Endothelial cell of umbilical vein (primary cell): ENCODE measurements around the gene VGLL4. TPM values are rescaled to one million over a fixed set of nuclear protein-coding genes. Genes with fewer than 3 reads are reported as not detected.

Source experiments
- BruUV-seq: library from RNA; stranded (reverse); fragments of 400-500 nt; replicated peaks from 2 replicates; lab custom pipeline; 2021; lab: Mats Ljungman, UMichigan
- CTCF ChIA-PET: fragments of 300-600, 350-600 bp; sonication (Branson Sonifier 250); formaldehyde crosslinking; loops from one replicate; lab custom pipeline; 2021; ENCODE audit warnings: antibody characterized with exemption, inconsistent platforms; lab: Charles Lee
- POLR2A ChIA-PET: fragments of 300-600, 350-600 bp; sonication (Branson Sonifier 250); formaldehyde crosslinking; loops from one replicate; lab custom pipeline; 2021; ENCODE audit warnings: antibody characterized with exemption, inconsistent platforms; lab: Charles Lee
- DNase-seq: peaks from one replicate; pipeline ENCODE4 v3.0.0-alpha.2; 2011; ENCODE audit warnings: low read depth, low spot score
- FAIRE-seq: peaks from 2 replicates; lab custom pipeline; 2011; peaks lifted over from hg19 to GRCh38; lab: Jason Lieb, UNC
- H2AFZ ChIP-seq: 2 replicates; pipeline ENCODE4 v1.6.0; 2012; ENCODE audit warnings: low read depth, low read length, control low read depth, inconsistent platforms
- H3K27ac ChIP-seq: 2 replicates; pipeline ENCODE4 v1.5.1; 2011; ENCODE audit warnings: low read depth, mild to moderate bottlenecking, control low read depth, low read length, moderate library complexity; ENCODE audit not compliant: insufficient read depth
- H3K27me3 ChIP-seq, 2 experiments: 2 replicates each; pipeline versions ENCODE4 v1.6.0 to v1.6.1; 2011; ENCODE audit warnings: low read length in 2 of 2, mixed read lengths in 1 of 2; ENCODE audit not compliant: control insufficient read depth in 2 of 2, insufficient read depth in 2 of 2
- H3K36me3 ChIP-seq, 2 experiments: 2 replicates in 1 of 2; 3 replicates in 1 of 2; pipeline ENCODE4 v1.5.1; 2011; ENCODE audit warnings: low read length in 2 of 2, mild to moderate bottlenecking in 1 of 2, moderate library complexity in 1 of 2; ENCODE audit not compliant: control insufficient read depth in 2 of 2, insufficient read depth in 2 of 2; ENCODE audit errors: extremely low read depth in 1 of 2
- H3K4me1 ChIP-seq: 3 replicates; pipeline ENCODE4 v1.5.1; 2011; ENCODE audit warnings: mild to moderate bottlenecking, low read length; ENCODE audit not compliant: control insufficient read depth, insufficient read depth; ENCODE audit errors: extremely low read depth
- H3K4me2 ChIP-seq: 2 replicates; pipeline ENCODE4 v1.6.1; 2011; ENCODE audit warnings: low read length, control low read depth, mixed read lengths; ENCODE audit not compliant: insufficient read depth
- H3K4me3 ChIP-seq, 3 experiments: fragments of 200-600 bp in 1 of 3; sonication (generic), shearing (Covaris generic) in 1 of 3; replicated peaks in 1 of 3; 2 replicates each; pipeline ENCODE4 v1.5.1; 2011 to 2016; ENCODE audit warnings: control low read depth in 3 of 3, low read length in 3 of 3, mild to moderate bottlenecking in 2 of 3, inconsistent platforms in 1 of 3, low read depth in 1 of 3, moderate library complexity in 1 of 3; ENCODE audit not compliant: insufficient read depth in 1 of 3
- H3K79me2 ChIP-seq: 2 replicates; pipeline ENCODE4 v1.6.0; 2012; ENCODE audit warnings: low read length, inconsistent platforms; ENCODE audit not compliant: control insufficient read depth, insufficient read depth
- H3K9ac ChIP-seq: replicated peaks from 2 replicates; pipeline ENCODE3; 2011; ENCODE audit warnings: low read length, control low read depth; ENCODE audit not compliant: insufficient read depth; ENCODE audit errors: extremely low read depth
- H3K9me1 ChIP-seq: replicated peaks from 3 replicates; pipeline ENCODE4 v1.6.0; 2011; ENCODE audit warnings: mild to moderate bottlenecking, low read length; ENCODE audit not compliant: control insufficient read depth, insufficient read depth; ENCODE audit errors: extremely low read depth
- H3K9me3 ChIP-seq: replicated peaks from 2 replicates; pipeline ENCODE4 v1.5.1; 2012; ENCODE audit warnings: low read length, inconsistent platforms; ENCODE audit not compliant: control insufficient read depth, insufficient read depth
- H4K20me1 ChIP-seq: replicated peaks from 2 replicates; pipeline ENCODE3; 2011; ENCODE audit warnings: mild to moderate bottlenecking, low read length; ENCODE audit not compliant: control insufficient read depth, insufficient read depth; ENCODE audit errors: extremely low read depth
- CTCF ChIP-seq, 2 donors: IDR thresholded peaks; 1 replicate in 1 of 2; 2 replicates in 1 of 2; pipeline ENCODE4 v1.5.1; 2011; ENCODE audit warnings: low read length in 2 of 2, mild to moderate bottlenecking in 2 of 2, moderate library complexity in 2 of 2, control low read depth in 1 of 2, inconsistent platforms in 1 of 2, low read depth in 1 of 2; ENCODE audit not compliant: insufficient read depth in 1 of 2; ENCODE audit errors: extremely low read depth in 1 of 2
- EZH2 ChIP-seq: IDR thresholded peaks from 2 replicates; pipeline ENCODE4 v1.6.1; 2012; ENCODE audit warnings: borderline replicate concordance, low read depth, mild to moderate bottlenecking, moderate library complexity, low read length, inconsistent platforms; ENCODE audit not compliant: severe bottlenecking
- FOS ChIP-seq: IDR thresholded peaks from 2 replicates; pipeline ENCODE4 v1.6.1; 2011; ENCODE audit warnings: mild to moderate bottlenecking, low read length, moderate library complexity, borderline replicate concordance; ENCODE audit not compliant: insufficient read depth
- GATA2 ChIP-seq: IDR thresholded peaks from 2 replicates; pipeline ENCODE4 v1.7.0; 2011; ENCODE audit warnings: low read depth, mild to moderate bottlenecking, moderate library complexity, mixed read lengths, low read length; ENCODE audit not compliant: insufficient read length, insufficient read depth
- JUN ChIP-seq: IDR thresholded peaks from 2 replicates; pipeline ENCODE4 v1.6.1; 2011; ENCODE audit warnings: borderline replicate concordance, low read depth; ENCODE audit not compliant: insufficient read length, insufficient read depth
- MAX ChIP-seq: IDR thresholded peaks from 2 replicates; pipeline ENCODE4 v1.6.1; 2011; ENCODE audit not compliant: insufficient read depth, insufficient read length
- MYC ChIP-seq: IDR thresholded peaks from one replicate; pipeline ENCODE4 v1.6.1; 2011; ENCODE audit warnings: mild to moderate bottlenecking, low read depth, low read length
- POLR2A ChIP-seq: IDR thresholded peaks from 2 replicates; pipeline ENCODE4 v1.6.1; 2012; ENCODE audit warnings: low read depth, mild to moderate bottlenecking, control low read depth, low read length
- POLR2AphosphoS5 ChIP-seq: IDR thresholded peaks from 2 replicates; pipeline ENCODE4 v1.6.1; 2012; ENCODE audit warnings: low read depth, mild to moderate bottlenecking, control low read depth, low read length, moderate library complexity; ENCODE audit not compliant: insufficient read depth
- dilution Hi-C: fragments of 300-500 bp; cut with MboI; formaldehyde crosslinking; loops from one replicate; pipeline ENCODE4 v1.15.0; 2019; ENCODE audit warnings: low sequenced_read_pairs; ENCODE audit not compliant: extremely low pct_ligation_motif_present
- intact Hi-C: fragments of 100-400 bp; cut with micrococcal nuclease; formaldehyde crosslinking; loops from one replicate; pipeline ENCODE4 v1.10.0; 2022
- polyA plus RNA-seq, 4 experiments: library from polyadenylated mRNA; depleted of rRNA in 3 of 4; stranded (reverse) in 3 of 4; unstranded in 1 of 4; fragments of >200 nt; gene quantifications; 2 replicates each; pipeline versions ENCODE4 v1.2.1 to v1.2.3, GENCODE V29; 2011 to 2012; ENCODE audit warnings: missing spikeins in 1 of 4
- total RNA-seq: library from RNA; stranded (reverse); gene quantifications from 2 replicates; pipeline ENCODE4 v1.2.3, GENCODE V29; 2021

VGLL4 gene
- total and polyA plus RNA-seq, 2 donors (not counting 3 experiments of a cell fraction or from before 2014, with no cell fraction given): 67.0 to 78.9 TPM

DNA sequence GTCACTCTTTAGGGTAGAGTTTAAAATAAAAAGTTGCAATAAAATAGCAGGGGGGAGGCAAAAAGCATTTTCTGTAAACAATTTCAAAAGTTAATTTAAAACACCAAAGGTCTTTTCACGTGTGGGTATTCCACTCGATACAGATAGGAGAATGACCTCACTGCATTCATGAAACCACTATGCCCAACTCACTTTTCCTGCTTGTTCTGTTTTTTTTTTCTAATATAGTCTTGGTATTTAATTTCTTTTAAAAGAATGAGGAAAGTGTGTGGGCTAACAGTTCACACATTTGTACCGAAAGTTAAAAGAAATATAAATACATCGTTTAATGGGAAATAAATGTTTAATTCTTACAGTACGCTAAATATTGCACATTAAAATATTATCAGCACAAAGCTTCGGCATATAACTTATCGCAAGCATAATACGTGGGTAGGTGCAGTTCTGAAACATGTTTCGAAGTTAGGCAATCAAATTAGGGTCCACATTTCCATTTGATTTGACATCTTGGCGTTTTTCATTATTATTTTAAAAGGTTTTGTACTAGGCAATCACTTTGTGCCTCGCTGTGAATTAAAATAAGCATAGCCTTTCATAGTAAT lies 41.4 kb downstream of the VGLL4 start:
- no peak for DNase-seq
- CTCF ChIA-PET: interaction anchor here (1.0 kb wide), 2 partner anchors 11 to 223 kb away, joined by 3 read pairs; no protein-coding TSS in a partner anchor
- H3K79me2 ChIP-seq: peaks cover 81% of the 10 kb centered on the region
- intact Hi-C loops (no loop called here), dilution Hi-C loops (no loop called here)
- H3K36me3 ChIP-seq: peaks cover 2 to 8% of the 10 kb centered on the region in 2 experiments
- no peak overlapping the region for H3K4me3 ChIP-seq
- no peak overlapping the region for H3K4me2 ChIP-seq
- TF ChIP-seq POLR2AphosphoS5: no peak
- no peak for TF ChIP-seq POLR2A
- TF ChIP-seq MYC: no peak
- no peak for TF ChIP-seq JUN
- no peak for TF ChIP-seq MAX
- TF ChIP-seq CTCF (IDR thresholded peaks at IDR 0.05; ENCODE audit: extremely low read depth in 1 of 2, insufficient read depth in 1 of 2, low read depth in 1 of 2, low read length in 2 of 2): no peak
- no peak for TF ChIP-seq GATA2
- no peak for TF ChIP-seq EZH2
- TF ChIP-seq FOS: no peak
- H3K9me1 ChIP-seq: peaks cover 4% of the 10 kb centered on the region
- no peaks in the 10 kb centered on the region for H3K9me3 ChIP-seq
- peak overlapping the region; percentile 64 for H3K27ac ChIP-seq
- peaks cover 23% of the 10 kb centered on the region for H3K4me1 ChIP-seq
- FAIRE-seq: no peak
- H4K20me1 ChIP-seq: peaks cover 4% of the 10 kb centered on the region
- no peak overlapping the region for H3K9ac ChIP-seq
- POLR2A ChIA-PET: no interaction called here
- no peak overlapping the region for H2AFZ ChIP-seq
- no TSS peak for BruUV-seq
- no peaks in the 10 kb centered on the region for H3K27me3 ChIP-seq
